ENCODE data around the gene LHPP.

LHPP gene

GRCh38 chr10:124551755-124552154 lies 90.1 kb downstream of the LHPP start:
- H3K27me3 ChIP-seq (ENCODE audit: insufficient read depth, poor library complexity, severe bottlenecking) = no peaks in the 10 kb centered on the region

GRCh38 chr10:124552691-124553276 lies 91.2 kb downstream of the LHPP start:
- H3K27ac ChIP-seq (replicated peaks) = no peak overlapping the region
- H3K4me3 ChIP-seq (replicated peaks; ENCODE audit: insufficient read depth, low read length) = no peak overlapping the region
- no peaks in the 10 kb centered on the region for H3K27me3 ChIP-seq (ENCODE audit: insufficient read depth, poor library complexity, severe bottlenecking)
- no peak for DNase-seq (ENCODE audit: low read depth in 1 of 2, low spot score in 1 of 2)
- TF ChIP-seq POLR2AphosphoS5 (IDR thresholded peaks at IDR 0.05; ENCODE audit: low read depth) = no peak
- no peak for TF ChIP-seq GABPA (IDR thresholded peaks at IDR 0.05; ENCODE audit: low read depth)
- TF ChIP-seq REST (IDR thresholded peaks at IDR 0.05; ENCODE audit: insufficient replicate concordance, low read depth) = no peak
- TF ChIP-seq, protein P1, sequence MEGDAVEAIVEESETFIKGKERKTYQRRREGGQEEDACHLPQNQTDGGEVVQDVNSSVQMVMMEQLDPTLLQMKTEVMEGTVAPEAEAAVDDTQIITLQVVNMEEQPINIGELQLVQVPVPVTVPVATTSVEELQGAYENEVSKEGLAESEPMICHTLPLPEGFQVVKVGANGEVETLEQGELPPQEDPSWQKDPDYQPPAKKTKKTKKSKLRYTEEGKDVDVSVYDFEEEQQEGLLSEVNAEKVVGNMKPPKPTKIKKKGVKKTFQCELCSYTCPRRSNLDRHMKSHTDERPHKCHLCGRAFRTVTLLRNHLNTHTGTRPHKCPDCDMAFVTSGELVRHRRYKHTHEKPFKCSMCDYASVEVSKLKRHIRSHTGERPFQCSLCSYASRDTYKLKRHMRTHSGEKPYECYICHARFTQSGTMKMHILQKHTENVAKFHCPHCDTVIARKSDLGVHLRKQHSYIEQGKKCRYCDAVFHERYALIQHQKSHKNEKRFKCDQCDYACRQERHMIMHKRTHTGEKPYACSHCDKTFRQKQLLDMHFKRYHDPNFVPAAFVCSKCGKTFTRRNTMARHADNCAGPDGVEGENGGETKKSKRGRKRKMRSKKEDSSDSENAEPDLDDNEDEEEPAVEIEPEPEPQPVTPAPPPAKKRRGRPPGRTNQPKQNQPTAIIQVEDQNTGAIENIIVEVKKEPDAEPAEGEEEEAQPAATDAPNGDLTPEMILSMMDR (IDR thresholded peaks at IDR 0.05; ENCODE audit: insufficient read depth, low read length) = no peak
- no peak for TF ChIP-seq SPI1 (IDR thresholded peaks at IDR 0.05; ENCODE audit: borderline replicate concordance, low read depth)

More at GRCh38 chr10:124551755-124552154, 90.1 kb downstream of the LHPP start:
- TF ChIP-seq POLR2AphosphoS5 (IDR thresholded peaks at IDR 0.05; ENCODE audit: low read depth) = no peak
- no peak for TF ChIP-seq GABPA (IDR thresholded peaks at IDR 0.05; ENCODE audit: low read depth)
- H3K27ac ChIP-seq (replicated peaks) = no peak overlapping the region
- H3K4me3 ChIP-seq (replicated peaks; ENCODE audit: insufficient read depth, low read length) = no peak overlapping the region
- DNase-seq (ENCODE audit: low read depth in 1 of 2, low spot score in 1 of 2) = no peak

DNA sequence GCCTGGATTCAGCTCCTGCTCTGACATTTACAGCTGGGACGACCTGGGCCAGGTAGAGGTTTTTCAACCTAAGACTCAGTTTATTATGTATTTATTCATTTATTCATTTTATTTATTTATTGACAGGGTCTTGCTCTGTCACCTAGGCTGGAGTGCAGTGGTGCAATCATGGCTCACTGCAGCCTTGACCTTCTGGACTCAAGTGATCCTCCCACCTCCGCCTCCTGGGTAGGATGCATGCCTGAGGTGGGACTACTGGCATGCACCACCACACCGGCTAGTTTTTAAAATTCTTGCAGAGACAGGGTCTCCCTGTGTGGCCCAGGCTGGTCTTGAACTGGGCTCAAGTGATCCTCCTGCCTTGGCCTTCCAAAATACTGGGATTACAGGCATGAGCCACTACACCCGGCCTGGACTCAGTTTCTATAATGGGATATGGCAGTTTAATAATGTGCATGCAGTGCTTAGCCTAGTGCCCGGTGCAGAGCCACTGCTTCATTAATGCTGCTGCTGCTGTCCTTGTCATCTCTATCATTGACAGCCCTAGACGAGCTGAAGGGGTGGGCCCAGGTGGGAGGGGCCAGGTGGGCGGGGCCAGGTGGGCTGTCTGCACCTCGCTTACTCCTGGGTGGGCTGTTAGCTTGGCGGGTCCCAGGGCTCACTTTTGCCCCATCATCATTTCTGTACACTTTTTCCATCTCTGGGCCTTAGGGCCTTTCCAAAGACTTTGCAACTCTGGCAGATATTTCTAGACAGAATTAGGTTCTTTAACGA lies 92.6 kb downstream of the LHPP start:
- H3K27me3 ChIP-seq (ENCODE audit: insufficient read depth, poor library complexity, severe bottlenecking) = no peaks in the 10 kb centered on the region
- H3K27ac ChIP-seq (replicated peaks) = no peak overlapping the region
- H3K4me3 ChIP-seq (replicated peaks; ENCODE audit: insufficient read depth, low read length) = no peak overlapping the region
- no peak for TF ChIP-seq REST (IDR thresholded peaks at IDR 0.05; ENCODE audit: insufficient replicate concordance, low read depth)
- no peak for TF ChIP-seq GABPA (IDR thresholded peaks at IDR 0.05; ENCODE audit: low read depth)
- TF ChIP-seq POLR2AphosphoS5 (IDR thresholded peaks at IDR 0.05; ENCODE audit: low read depth) = no peak
- TF ChIP-seq SPI1 (IDR thresholded peaks at IDR 0.05; ENCODE audit: borderline replicate concordance, low read depth) = no peak
- TF ChIP-seq, protein P1 (IDR thresholded peaks at IDR 0.05; ENCODE audit: insufficient read depth, low read length) = no peak
- no peak for DNase-seq (ENCODE audit: low read depth in 1 of 2, low spot score in 1 of 2)

DNA sequence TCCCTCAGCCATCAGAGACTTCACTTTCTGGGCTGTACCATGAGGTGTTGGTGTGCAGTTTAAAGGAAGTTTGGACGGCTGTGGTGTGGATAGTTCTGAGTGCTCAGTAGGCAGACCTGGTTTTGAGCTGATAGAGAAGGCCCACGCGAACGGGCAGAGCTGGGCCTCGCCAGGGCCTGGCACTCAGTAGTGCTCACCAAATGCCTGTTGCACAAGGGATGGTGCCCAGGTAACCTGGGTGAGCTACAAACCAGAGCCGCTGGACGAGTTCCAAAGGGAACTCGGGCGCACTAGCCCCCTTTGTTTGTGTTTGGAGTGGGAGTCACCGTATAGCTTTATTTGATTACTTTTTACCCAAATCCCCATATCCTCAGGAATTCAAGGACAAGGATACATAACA lies 95.5 kb downstream of the LHPP start:
- Histone ChIP-seq H3K27me3 (ENCODE audit: insufficient read depth, poor library complexity, severe bottlenecking) (no peaks in the 10 kb centered on the region), H3K4me3 (replicated peaks; ENCODE audit: insufficient read depth, low read length) (no peak overlapping the region), H3K27ac (replicated peaks) (no peak overlapping the region)
- TF ChIP-seq REST (IDR thresholded peaks at IDR 0.05; ENCODE audit: insufficient replicate concordance, low read depth) = no peak
- no peak for TF ChIP-seq SPI1 (IDR thresholded peaks at IDR 0.05; ENCODE audit: borderline replicate concordance, low read depth)
- TF ChIP-seq, protein P1 (IDR thresholded peaks at IDR 0.05; ENCODE audit: insufficient read depth, low read length) = no peak
- TF ChIP-seq POLR2AphosphoS5 (IDR thresholded peaks at IDR 0.05; ENCODE audit: low read depth) = no peak
- TF ChIP-seq GABPA (IDR thresholded peaks at IDR 0.05; ENCODE audit: low read depth) = no peak
- DNase-seq (ENCODE audit: low read depth in 1 of 2, low spot score in 1 of 2) = no peak
